Forelimb muscle (tissue), 1 donor: ENCODE data around the gene ZNF536. TPM values are rescaled to one million over a fixed set of nuclear protein-coding genes. Genes with fewer than 3 reads are reported as not detected.

Experiments
- DNase-seq: peaks from one replicate; pipeline ENCODE4 v3.0.0-alpha.2; 2013; ENCODE audit warnings: low read depth
- polyA plus RNA-seq: library from polyadenylated mRNA; unstranded; fragments of 120-200 nt; gene quantifications from one replicate; pipeline ENCODE4 v1.2.1, GENCODE V29; 2013; ENCODE audit not compliant: insufficient read length

The ZNF536 gene
- polyA plus RNA-seq, 1 donor, result 2.3 TPM

GRCh38 chr19:30528919-30529318 is 156.7 kb downstream of the ZNF536 start:
- no peak for DNase-seq

GRCh38 chr19:30529876-30530275 is 157.7 kb downstream of the ZNF536 start:
- no peak for DNase-seq

GRCh38 chr19:30530751-30531150 is 158.6 kb downstream of the ZNF536 start:
- DNase-seq, result no peak

GRCh38 chr19:30535011-30535410 is 162.8 kb downstream of the ZNF536 start:
- no peak for DNase-seq

- no peak for DNase-seq
Observed at GRCh38 chr19:30536975-30537374, 164.8 kb downstream of the ZNF536 start.

- no peak for DNase-seq
Observed at GRCh38 chr19:30539315-30539714, 167.1 kb downstream of the ZNF536 start.

GRCh38 chr19:30539981-30540380 is 167.8 kb downstream of the ZNF536 start:
- no peak for DNase-seq

GRCh38 chr19:30540761-30541160 is 168.6 kb downstream of the ZNF536 start:
- DNase-seq, result no peak

- no peak for DNase-seq
Observed at GRCh38 chr19:30541575-30541974, 169.4 kb downstream of the ZNF536 start.

GRCh38 chr19:30543243-30543945 is 171.2 kb downstream of the ZNF536 start:
- no peak for DNase-seq

GRCh38 chr19:30545752-30546151 is 173.6 kb downstream of the ZNF536 start:
- DNase-seq, result no peak

GRCh38 chr19:30546332-30546731 is 174.1 kb downstream of the ZNF536 start:
- no peak for DNase-seq

- no peak for DNase-seq
Observed at GRCh38 chr19:30547246-30547645, 175.1 kb downstream of the ZNF536 start.

GRCh38 chr19:30549151-30549550 is 177.0 kb downstream of the ZNF536 start:
- no peak for DNase-seq

GRCh38 chr19:30551271-30551670 is 179.1 kb downstream of the ZNF536 start:
- no peak for DNase-seq

- no peak for DNase-seq
Observed at GRCh38 chr19:30552593-30552992, 180.4 kb downstream of the ZNF536 start.

GRCh38 chr19:30555075-30555790 is 183.0 kb downstream of the ZNF536 start:
- DNase-seq, result no peak

GRCh38 chr19:30555791-30556110 is 183.6 kb downstream of the ZNF536 start:
- DNase-seq, result no peak

GRCh38 chr19:30556230-30556711 is 184.1 kb downstream of the ZNF536 start:
- no peak for DNase-seq

- no peak for DNase-seq
Observed at GRCh38 chr19:30557212-30557611, 185.0 kb downstream of the ZNF536 start.

- DNase-seq, result no peak
Observed at GRCh38 chr19:30557927-30558557, 185.9 kb downstream of the ZNF536 start.

- no peak for DNase-seq
Observed at GRCh38 chr19:30558793-30559192, 186.6 kb downstream of the ZNF536 start.

GRCh38 chr19:30559446-30559845 is 187.3 kb downstream of the ZNF536 start:
- DNase-seq, result no peak
